ENCODE results near the gene LTB4R2. TPM values are rescaled to one million over a fixed set of nuclear protein-coding genes. Genes with fewer than 3 reads are reported as not detected.

LTB4R2 gene
- total RNA-seq, 2 experiments from 2014 or later = 15.7 to 37.6 TPM

DNA sequence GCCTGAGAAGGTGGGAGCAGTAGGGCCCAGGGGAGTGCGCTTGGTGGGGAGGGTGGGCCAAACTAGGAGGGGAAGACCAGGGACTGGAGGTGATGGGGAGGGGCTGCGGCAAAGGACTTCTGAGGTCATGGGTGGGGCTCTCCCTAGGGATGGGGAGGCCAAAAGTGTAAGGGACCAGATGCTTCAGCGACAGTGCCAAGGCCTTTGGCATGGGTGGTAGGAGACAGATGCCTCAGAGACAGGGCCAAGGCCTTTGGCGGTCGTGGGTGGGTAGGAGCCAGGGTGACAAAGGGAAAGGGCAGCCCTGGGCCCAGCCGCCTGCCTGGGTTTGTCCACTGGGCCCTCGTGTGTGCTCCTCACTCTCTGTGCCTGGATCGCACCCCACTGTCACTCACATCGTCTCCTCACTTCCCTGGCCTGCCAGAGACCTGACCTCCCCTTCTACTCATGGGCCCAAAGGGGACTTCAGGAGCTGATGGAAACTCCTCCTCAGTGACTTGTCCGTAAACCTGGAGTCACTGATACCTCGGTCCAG is 25.4 kb upstream of the LTB4R2 start:
- ChIA-PET POLR2A (no interaction called here), CTCF (ENCODE audit: unreplicated experiment) (no interaction called here)
- Histone ChIP-seq H3K79me2 (ENCODE audit: insufficient read depth, low read depth, low read length) (no peaks in the 10 kb centered on the region), H3K27ac (ENCODE audit: low read depth, low read length, poor library complexity, severe bottlenecking) (no peak overlapping the region), H4K20me1 (ENCODE audit: insufficient read depth, low read length) (no peaks in the 10 kb centered on the region), H3K4me3 (ENCODE audit: low read depth, low read length, poor library complexity, severe bottlenecking) (no peak overlapping the region), H3K4me1 (ENCODE audit: insufficient read depth, low read length, poor library complexity, severe bottlenecking) (peaks cover under 1% of the 10 kb centered on the region), H3K9me3 (ENCODE audit: low read length) (no peaks in the 10 kb centered on the region), H3K36me3 (ENCODE audit: insufficient read depth, low read length) (peaks cover 4% of the 10 kb centered on the region; the same call in 1 of the 2 replicates), H3K9me2 (ENCODE audit: insufficient read depth, low read length) (no peaks in the 10 kb centered on the region), H2AFZ (ENCODE audit: low read length) (no peak overlapping the region), H3K4me2 (ENCODE audit: low read length) (no peak overlapping the region)
- intact Hi-C loops (cut with micrococcal nuclease; ENCODE audit: unreplicated experiment) = no loop called here
- TF ChIP-seq EZH2phosphoT487 (IDR thresholded peaks at IDR 0.05; ENCODE audit: borderline replicate concordance, low read depth, low read length) = no peak
- TF ChIP-seq, protein P1, sequence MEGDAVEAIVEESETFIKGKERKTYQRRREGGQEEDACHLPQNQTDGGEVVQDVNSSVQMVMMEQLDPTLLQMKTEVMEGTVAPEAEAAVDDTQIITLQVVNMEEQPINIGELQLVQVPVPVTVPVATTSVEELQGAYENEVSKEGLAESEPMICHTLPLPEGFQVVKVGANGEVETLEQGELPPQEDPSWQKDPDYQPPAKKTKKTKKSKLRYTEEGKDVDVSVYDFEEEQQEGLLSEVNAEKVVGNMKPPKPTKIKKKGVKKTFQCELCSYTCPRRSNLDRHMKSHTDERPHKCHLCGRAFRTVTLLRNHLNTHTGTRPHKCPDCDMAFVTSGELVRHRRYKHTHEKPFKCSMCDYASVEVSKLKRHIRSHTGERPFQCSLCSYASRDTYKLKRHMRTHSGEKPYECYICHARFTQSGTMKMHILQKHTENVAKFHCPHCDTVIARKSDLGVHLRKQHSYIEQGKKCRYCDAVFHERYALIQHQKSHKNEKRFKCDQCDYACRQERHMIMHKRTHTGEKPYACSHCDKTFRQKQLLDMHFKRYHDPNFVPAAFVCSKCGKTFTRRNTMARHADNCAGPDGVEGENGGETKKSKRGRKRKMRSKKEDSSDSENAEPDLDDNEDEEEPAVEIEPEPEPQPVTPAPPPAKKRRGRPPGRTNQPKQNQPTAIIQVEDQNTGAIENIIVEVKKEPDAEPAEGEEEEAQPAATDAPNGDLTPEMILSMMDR (conservative IDR thresholded peaks at IDR 0.05; ENCODE audit: low read length) = no peak
- no TSS peak for BruUV-seq (replicated peaks)
- DNase-seq (ENCODE audit: low spot score) = no peak

- Histone ChIP-seq H4K20me1 (ENCODE audit: insufficient read depth, low read length) (no peaks in the 10 kb centered on the region), H3K79me2 (ENCODE audit: insufficient read depth, low read depth, low read length) (no peaks in the 10 kb centered on the region), H3K4me2 (ENCODE audit: low read length) (no peak overlapping the region), H3K27ac (ENCODE audit: low read depth, low read length, poor library complexity, severe bottlenecking) (no peak overlapping the region), H3K9me3 (ENCODE audit: low read length) (no peaks in the 10 kb centered on the region), H3K4me1 (ENCODE audit: insufficient read depth, low read length, poor library complexity, severe bottlenecking) (no peaks in the 10 kb centered on the region), H3K9me2 (ENCODE audit: insufficient read depth, low read length) (no peaks in the 10 kb centered on the region), H3K36me3 (ENCODE audit: insufficient read depth, low read length) (peaks cover 10% of the 10 kb centered on the region), H3K4me3 (ENCODE audit: low read depth, low read length, poor library complexity, severe bottlenecking) (no peak overlapping the region), H2AFZ (ENCODE audit: low read length) (no peak overlapping the region)
- intact Hi-C loops (cut with micrococcal nuclease; ENCODE audit: unreplicated experiment) = no loop called here
- CTCF ChIA-PET (ENCODE audit: unreplicated experiment) = no interaction called here
- TF ChIP-seq, protein P1 (conservative IDR thresholded peaks at IDR 0.05; ENCODE audit: low read length) = no peak
- TF ChIP-seq EZH2phosphoT487 (IDR thresholded peaks at IDR 0.05; ENCODE audit: borderline replicate concordance, low read depth, low read length) = no peak
- POLR2A ChIA-PET = interaction anchor here (1.2 kb wide), 1 partner anchor 57 kb away, joined by 3 read pairs; no protein-coding TSS in a partner anchor
- no TSS peak for BruUV-seq (replicated peaks)
- DNase-seq (ENCODE audit: low spot score) = no peak
Observed at GRCh38 chr14:24285351-24285750, 24.6 kb upstream of the LTB4R2 start.

DNA sequence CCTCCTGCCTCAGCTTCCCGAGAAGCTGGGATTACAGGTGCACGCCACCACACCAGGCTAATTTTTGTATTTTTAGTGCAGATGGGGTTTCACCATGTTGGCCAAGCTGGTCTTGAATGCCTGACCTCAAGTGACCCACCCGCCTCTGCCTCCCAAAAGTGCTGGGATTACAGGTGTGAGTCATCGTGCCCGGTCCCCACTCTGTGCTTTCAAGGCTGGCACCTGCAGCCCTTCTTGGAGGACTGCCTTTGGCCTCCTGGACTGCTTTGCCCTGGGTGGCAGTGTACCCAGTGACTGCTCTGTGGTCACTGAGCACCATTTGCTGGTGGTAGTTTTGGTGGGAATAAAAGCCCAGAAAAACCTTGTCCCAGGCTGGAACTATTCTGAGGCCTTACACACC is 22.9 kb upstream of the LTB4R2 start:
- no peak for DNase-seq (ENCODE audit: low spot score)
- Histone ChIP-seq H3K9me2 (ENCODE audit: insufficient read depth, low read length) (no peaks in the 10 kb centered on the region), H2AFZ (ENCODE audit: low read length) (no peak overlapping the region), H3K4me1 (ENCODE audit: insufficient read depth, low read length, poor library complexity, severe bottlenecking) (no peaks in the 10 kb centered on the region), H3K9me3 (ENCODE audit: low read length) (no peaks in the 10 kb centered on the region), H4K20me1 (ENCODE audit: insufficient read depth, low read length) (no peaks in the 10 kb centered on the region), H3K4me2 (ENCODE audit: low read length) (no peak overlapping the region), H3K79me2 (ENCODE audit: insufficient read depth, low read depth, low read length) (no peaks in the 10 kb centered on the region), H3K27ac (ENCODE audit: low read depth, low read length, poor library complexity, severe bottlenecking) (no peak overlapping the region), H3K36me3 (ENCODE audit: insufficient read depth, low read length) (peaks cover 20% of the 10 kb centered on the region), H3K4me3 (ENCODE audit: low read depth, low read length, poor library complexity, severe bottlenecking) (no peak overlapping the region)
- intact Hi-C loops (cut with micrococcal nuclease; ENCODE audit: unreplicated experiment) = no loop called here
- ChIA-PET CTCF (ENCODE audit: unreplicated experiment) (no interaction called here), POLR2A (no interaction called here)
- BruUV-seq (replicated peaks) = no TSS peak
- TF ChIP-seq EZH2phosphoT487 (IDR thresholded peaks at IDR 0.05; ENCODE audit: borderline replicate concordance, low read depth, low read length) = no peak
- TF ChIP-seq, protein P1 (conservative IDR thresholded peaks at IDR 0.05; ENCODE audit: low read length) = no peak

Data from OCI-LY7 (cell line).